Neural progenitor cell (in vitro differentiated cells): ENCODE measurements around the gene DIDO1. TPM values are rescaled to one million over a fixed set of nuclear protein-coding genes. Genes with fewer than 3 reads are reported as not detected.

Source experiments
- DNase-seq: peaks from one replicate; pipeline ENCODE4 v3.0.0-alpha.2; 2016; ENCODE audit warnings: low spot score
- H2AFZ ChIP-seq: fragments of 200-600 bp; sonication (generic); replicated peaks from 2 replicates; pipeline ENCODE4 v1.6.1; 2016; ENCODE audit warnings: antibody characterized with exemption
- H3F3A ChIP-seq: fragments of 200-600 bp; sonication (generic); 2 replicates; pipeline ENCODE4 v1.6.1; 2016; ENCODE audit warnings: antibody characterized with exemption, low read depth
- H3K27ac ChIP-seq: fragments of 200-600 bp; sonication (generic); 2 replicates; pipeline ENCODE4 v1.5.1; 2016; ENCODE audit warnings: mild to moderate bottlenecking
- H3K27me3 ChIP-seq: fragments of 200-600 bp; sonication (generic); 2 replicates; pipeline ENCODE4 v1.6.1; 2016; ENCODE audit warnings: mild to moderate bottlenecking, moderate library complexity
- H3K36me3 ChIP-seq: fragments of 200-600 bp; sonication (generic); 2 replicates; pipeline ENCODE4 v1.5.1; 2016
- H3K4me1 ChIP-seq: fragments of 200-600 bp; sonication (generic); 2 replicates; pipeline ENCODE4 v1.6.1; 2016; ENCODE audit warnings: mixed run types
- H3K4me2 ChIP-seq: fragments of 200-600 bp; sonication (generic); 2 replicates; pipeline ENCODE4 v1.6.1; 2016
- H3K4me3 ChIP-seq: fragments of 200-600 bp; sonication (generic); 2 replicates; pipeline ENCODE4 v1.5.1; 2016
- H3K79me2 ChIP-seq: fragments of 200-600 bp; sonication (generic); 2 replicates; pipeline ENCODE4 v1.6.1; 2016; ENCODE audit warnings: low read depth
- H3K9ac ChIP-seq: fragments of 200-600 bp; sonication (generic); 2 replicates; pipeline ENCODE4 v1.6.1; 2016
- H3K9me3 ChIP-seq: fragments of 200-600 bp; sonication (generic); 2 replicates; pipeline ENCODE4 v1.5.1; 2016; ENCODE audit warnings: low read depth
- H4K20me1 ChIP-seq: fragments of 200-600 bp; sonication (generic); 2 replicates; pipeline ENCODE4 v1.6.1; 2016; ENCODE audit warnings: low read depth
- H3K27ac Mint-ChIP-seq: 3 replicates; pipeline ENCODE4 v1.8.0; 2021; ENCODE audit warnings: mixed read lengths
- H3K27me3 Mint-ChIP-seq: 2 replicates; pipeline ENCODE4 v1.8.0; 2022; ENCODE audit warnings: low read depth, mild to moderate bottlenecking, inconsistent platforms, moderate library complexity, mixed read lengths; ENCODE audit not compliant: insufficient read depth
- H3K36me3 Mint-ChIP-seq: 3 replicates; pipeline ENCODE4 v1.8.0; 2021; ENCODE audit warnings: mixed read lengths
- H3K4me1 Mint-ChIP-seq: 3 replicates; pipeline ENCODE4 v1.8.0; 2021; ENCODE audit warnings: mixed read lengths
- H3K4me3 Mint-ChIP-seq: 3 replicates; pipeline ENCODE4 v1.8.0; 2021; ENCODE audit warnings: mild to moderate bottlenecking, moderate library complexity, mixed read lengths
- H3K9me3 Mint-ChIP-seq: 3 replicates; pipeline ENCODE4 v1.8.0; 2020; ENCODE audit warnings: mixed read lengths
- EZH2 ChIP-seq: fragments of 200-600 bp; sonication (generic); IDR thresholded peaks from 2 replicates; pipeline ENCODE4 v1.6.1; 2017; ENCODE audit warnings: antibody characterized with exemption, mild to moderate bottlenecking, moderate library complexity
- EZH2phosphoT487 ChIP-seq: fragments of 200-600 bp; sonication (generic); IDR thresholded peaks from 2 replicates; pipeline ENCODE4 v1.6.1; 2017; ENCODE audit warnings: antibody characterized with exemption
- total RNA-seq: library from RNA; depleted of rRNA; stranded (reverse); fragments of >200 nt; gene quantifications from 2 replicates; pipeline ENCODE4 v1.2.3, GENCODE V29; 2015; ENCODE audit warnings: low replicate concordance
- TF ChIP-seq, protein P1 (sequence below): fragments of 200-600 bp; sonication (generic); IDR thresholded peaks from 2 replicates; pipeline ENCODE4 v1.5.1; 2017; ENCODE audit warnings: antibody characterized with exemption, mild to moderate bottlenecking

DIDO1 gene
- total RNA-seq, 1 donor from 2014 or later = 64.5 TPM

DNA sequence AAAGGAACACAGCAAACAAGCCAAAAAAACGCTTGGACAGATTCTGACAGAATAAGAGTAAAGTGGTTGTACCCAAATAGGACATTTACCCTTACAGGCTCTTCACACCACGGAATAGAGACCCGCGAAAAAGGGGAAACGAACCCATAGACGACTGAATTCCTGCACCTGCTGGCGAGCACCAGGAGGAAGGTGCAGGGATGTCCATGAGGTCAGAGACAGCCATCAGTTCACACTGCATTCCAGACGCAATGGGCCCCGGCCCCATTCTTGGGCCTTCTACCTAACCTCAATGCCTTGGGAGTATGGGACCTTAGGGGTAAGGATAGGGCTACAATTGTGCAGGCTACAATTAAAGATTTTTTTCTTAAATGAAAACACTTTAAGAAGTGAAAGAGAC lies 5.2 kb upstream of the DIDO1 start:
- Mint-ChIP-seq H3K36me3 (peaks cover 2% of the 10 kb centered on the region), H3K27ac (no peak overlapping the region), H3K9me3 (no peaks in the 10 kb centered on the region), H3K27me3 (peaks cover 2% of the 10 kb centered on the region), H3K4me3 (no peak overlapping the region), H3K4me1 (peaks cover 29% of the 10 kb centered on the region)
- TF ChIP-seq, protein P1, sequence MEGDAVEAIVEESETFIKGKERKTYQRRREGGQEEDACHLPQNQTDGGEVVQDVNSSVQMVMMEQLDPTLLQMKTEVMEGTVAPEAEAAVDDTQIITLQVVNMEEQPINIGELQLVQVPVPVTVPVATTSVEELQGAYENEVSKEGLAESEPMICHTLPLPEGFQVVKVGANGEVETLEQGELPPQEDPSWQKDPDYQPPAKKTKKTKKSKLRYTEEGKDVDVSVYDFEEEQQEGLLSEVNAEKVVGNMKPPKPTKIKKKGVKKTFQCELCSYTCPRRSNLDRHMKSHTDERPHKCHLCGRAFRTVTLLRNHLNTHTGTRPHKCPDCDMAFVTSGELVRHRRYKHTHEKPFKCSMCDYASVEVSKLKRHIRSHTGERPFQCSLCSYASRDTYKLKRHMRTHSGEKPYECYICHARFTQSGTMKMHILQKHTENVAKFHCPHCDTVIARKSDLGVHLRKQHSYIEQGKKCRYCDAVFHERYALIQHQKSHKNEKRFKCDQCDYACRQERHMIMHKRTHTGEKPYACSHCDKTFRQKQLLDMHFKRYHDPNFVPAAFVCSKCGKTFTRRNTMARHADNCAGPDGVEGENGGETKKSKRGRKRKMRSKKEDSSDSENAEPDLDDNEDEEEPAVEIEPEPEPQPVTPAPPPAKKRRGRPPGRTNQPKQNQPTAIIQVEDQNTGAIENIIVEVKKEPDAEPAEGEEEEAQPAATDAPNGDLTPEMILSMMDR = no peak
- TF ChIP-seq EZH2 = no peak
- no peak for TF ChIP-seq EZH2phosphoT487
- Histone ChIP-seq H3K27ac (no peak overlapping the region), H3K27me3 (no peaks in the 10 kb centered on the region), H3K36me3 (no peaks in the 10 kb centered on the region), H3K79me2 (peaks cover 100% of the 10 kb centered on the region), H3K4me2 (no peak overlapping the region), H3K9ac (no peak overlapping the region), H3K4me3 (no peak overlapping the region), H4K20me1 (peaks cover 100% of the 10 kb centered on the region), H3F3A (peaks cover 74% of the 10 kb centered on the region), H2AFZ (no peak overlapping the region), H3K4me1 (peaks cover 24% of the 10 kb centered on the region), H3K9me3 (no peaks in the 10 kb centered on the region)
- no peak for DNase-seq

DNA sequence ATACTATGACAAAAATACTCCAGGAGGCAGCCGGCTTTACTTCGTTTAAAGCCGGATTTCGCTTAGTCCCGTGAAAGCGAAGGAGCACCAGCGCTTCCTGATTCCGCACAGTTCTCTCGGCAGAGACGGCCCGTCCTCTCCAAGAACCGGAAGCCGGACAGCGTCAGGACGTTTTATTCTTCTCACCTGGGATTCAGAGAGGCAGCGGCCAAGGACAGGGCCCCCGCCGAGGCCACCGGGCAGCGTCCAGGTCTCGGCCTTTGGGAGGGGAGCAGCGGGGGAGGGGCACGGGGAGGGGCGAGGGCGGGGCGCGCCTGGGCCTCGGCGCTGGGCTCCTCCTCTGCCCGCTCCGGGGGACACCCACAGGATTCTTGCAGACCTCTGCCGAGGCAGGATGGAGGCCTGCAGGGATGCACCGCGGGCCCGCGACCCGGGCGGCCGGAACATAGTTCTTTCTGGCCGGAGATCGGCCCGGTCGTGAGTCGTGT lies 2.8 kb upstream of the DIDO1 start:
- Mint-ChIP-seq H3K9me3 (no peaks in the 10 kb centered on the region), H3K4me3 (peak overlapping the region; percentile 84), H3K4me1 (peaks cover 44% of the 10 kb centered on the region), H3K27me3 (peaks cover 2% of the 10 kb centered on the region), H3K27ac (no peak overlapping the region), H3K36me3 (peaks cover 2% of the 10 kb centered on the region)
- TF ChIP-seq EZH2phosphoT487 = no peak
- TF ChIP-seq, protein P1 = no peak
- no peak for TF ChIP-seq EZH2
- peak overlapping the region; percentile 42 for H3K4me3 ChIP-seq
- H3K27ac ChIP-seq = no peak overlapping the region
- peaks cover 98% of the 10 kb centered on the region for H3K79me2 ChIP-seq
- no peak overlapping the region for H3K9ac ChIP-seq
- peaks cover 62% of the 10 kb centered on the region for H3F3A ChIP-seq
- H3K27me3 ChIP-seq = no peaks in the 10 kb centered on the region
- peaks cover 95% of the 10 kb centered on the region for H4K20me1 ChIP-seq
- peak; percentile 75 for DNase-seq
- peaks cover 23% of the 10 kb centered on the region for H3K4me1 ChIP-seq
- no peaks in the 10 kb centered on the region for H3K9me3 ChIP-seq
- H3K36me3 ChIP-seq = no peaks in the 10 kb centered on the region
- H3K4me2 ChIP-seq = peak overlapping the region; percentile 83
- H2AFZ ChIP-seq = no peak overlapping the region

- peak overlapping the region; percentile 83 for H3K4me2 ChIP-seq
- no peak overlapping the region for H2AFZ ChIP-seq
- no peaks in the 10 kb centered on the region for H3K9me3 ChIP-seq
- H3K27ac ChIP-seq = no peak overlapping the region
- peaks cover 95% of the 10 kb centered on the region for H4K20me1 ChIP-seq
- H3K27me3 Mint-ChIP-seq = peaks cover 2% of the 10 kb centered on the region
- peaks cover 2% of the 10 kb centered on the region for H3K36me3 Mint-ChIP-seq
- no peaks in the 10 kb centered on the region for H3K27me3 ChIP-seq
- peaks cover 48% of the 10 kb centered on the region for H3K4me1 Mint-ChIP-seq
- peaks cover 98% of the 10 kb centered on the region for H3K79me2 ChIP-seq
- peak overlapping the region; percentile 42 for H3K4me3 ChIP-seq
- no peak for DNase-seq
- H3F3A ChIP-seq = peaks cover 62% of the 10 kb centered on the region
- H3K36me3 ChIP-seq = no peaks in the 10 kb centered on the region
- no peak overlapping the region for H3K27ac Mint-ChIP-seq
- no peak overlapping the region for H3K9ac ChIP-seq
- H3K9me3 Mint-ChIP-seq = no peaks in the 10 kb centered on the region
- TF ChIP-seq EZH2 (no peak), EZH2phosphoT487 (no peak)
- TF ChIP-seq, protein P1 = no peak
- H3K4me1 ChIP-seq = peaks cover 26% of the 10 kb centered on the region
- peak overlapping the region; percentile 84 for H3K4me3 Mint-ChIP-seq
These were observed 2.1 kb upstream of the DIDO1 start for GRCh38 chr20:62928246-62928939.
